ENCODE measurements around the gene BST1.
"Not testable (repeated sequence)": the region's sequence is repeated elsewhere in the genome, so short reads cannot be mapped to it uniquely, and the experiment has no call there.

Gene BST1

DNA sequence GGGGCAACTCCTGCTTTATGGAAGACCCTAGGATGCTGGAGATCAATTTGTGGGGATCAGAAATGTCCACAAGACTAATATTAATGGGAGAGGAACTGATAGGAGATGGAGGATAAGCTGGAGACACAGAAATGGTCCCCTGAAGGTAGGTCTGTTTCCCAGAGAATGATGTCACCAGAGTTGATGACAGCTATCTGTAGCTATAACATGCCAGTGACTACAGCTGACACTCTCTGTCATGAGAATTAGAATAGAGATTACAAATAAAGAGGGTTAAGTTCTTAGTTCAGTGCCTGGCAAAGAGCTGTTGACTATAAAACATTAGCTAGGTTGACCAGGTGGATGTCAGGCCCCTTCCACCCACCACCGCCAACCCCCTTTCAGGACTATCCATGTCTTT, 9.3 kb downstream of the BST1 start:
- DNase-seq (ENCODE audit: low read depth in 2 of 2): no peak

DNA sequence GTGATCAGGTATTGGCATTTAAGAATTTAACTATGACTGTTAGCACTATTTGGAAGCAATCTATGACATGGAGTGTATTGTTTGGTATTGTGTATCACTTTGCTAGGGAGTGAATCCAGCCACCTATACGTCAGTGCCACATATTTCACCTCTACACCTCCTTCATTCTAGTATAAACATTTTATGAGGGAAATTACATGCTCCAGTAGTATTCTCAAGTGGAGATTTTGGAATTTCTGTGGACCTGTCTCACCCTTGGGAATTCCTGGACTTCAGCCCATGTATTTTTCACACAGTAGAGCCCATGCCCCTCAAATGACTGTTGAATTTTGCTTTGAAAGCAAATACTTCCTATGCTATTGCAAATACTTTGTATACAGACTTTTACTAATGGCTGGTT, 11.3 kb downstream of the BST1 start:
- DNase-seq (ENCODE audit: low read depth in 2 of 2): no peak

DNA sequence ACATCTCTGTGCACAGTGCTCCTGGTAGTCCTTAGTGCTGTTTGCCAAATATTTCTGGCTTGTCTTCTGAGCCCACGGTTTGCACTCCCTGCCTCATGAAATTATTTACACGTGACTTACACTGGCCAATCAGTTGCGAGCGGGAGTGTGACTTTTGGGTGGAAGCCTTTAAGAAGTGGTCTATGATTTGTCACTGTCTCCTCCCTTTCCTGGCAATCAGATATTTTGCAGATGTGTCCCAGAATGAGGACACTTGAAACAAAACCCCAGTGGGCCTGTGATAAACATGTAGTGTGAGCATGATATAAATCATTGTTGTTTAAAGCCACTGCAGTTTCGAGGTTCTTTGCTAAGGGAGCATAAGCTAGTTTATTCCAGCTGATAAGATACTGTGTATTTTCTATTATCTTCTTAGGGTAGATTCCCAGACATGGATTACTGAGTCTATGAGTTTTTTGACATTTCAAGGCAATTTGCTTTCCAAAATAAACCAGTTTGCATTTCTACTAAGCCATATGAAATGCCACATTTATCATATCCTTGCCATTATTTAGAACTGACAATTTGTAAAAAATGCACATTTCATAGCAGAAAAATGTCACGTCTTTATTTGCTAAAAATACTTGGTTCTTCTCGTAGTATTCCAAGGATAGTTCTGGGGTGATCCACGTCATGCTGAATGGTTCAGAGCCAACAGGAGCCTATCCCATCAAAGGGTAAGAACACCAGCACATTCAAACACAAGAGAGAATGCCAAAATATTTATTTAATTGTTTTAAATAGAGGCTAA, 12.0 kb downstream of the BST1 start:
- DNase-seq (ENCODE audit: low read depth in 2 of 2): no peak

DNA sequence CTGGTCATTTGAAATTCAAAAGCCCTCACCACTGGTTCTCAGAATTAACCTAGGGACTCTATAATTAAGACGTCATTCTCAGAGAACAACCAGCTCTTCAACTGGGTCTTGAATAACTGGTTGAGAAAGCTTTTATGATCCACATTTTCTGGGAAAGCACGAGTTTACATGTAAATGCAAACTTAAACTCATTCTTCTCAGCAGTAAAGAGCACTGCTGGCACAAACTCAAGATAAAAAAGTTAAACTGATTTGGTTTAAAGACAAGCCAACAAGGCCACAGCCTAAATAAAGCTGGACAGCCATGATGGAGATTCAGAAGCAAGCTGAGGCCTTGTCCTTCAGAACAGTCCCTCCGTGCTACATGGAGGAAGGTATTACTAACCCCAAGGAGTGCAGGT, 13.2 kb downstream of the BST1 start:
- DNase-seq (ENCODE audit: low read depth in 2 of 2): no peak

DNA sequence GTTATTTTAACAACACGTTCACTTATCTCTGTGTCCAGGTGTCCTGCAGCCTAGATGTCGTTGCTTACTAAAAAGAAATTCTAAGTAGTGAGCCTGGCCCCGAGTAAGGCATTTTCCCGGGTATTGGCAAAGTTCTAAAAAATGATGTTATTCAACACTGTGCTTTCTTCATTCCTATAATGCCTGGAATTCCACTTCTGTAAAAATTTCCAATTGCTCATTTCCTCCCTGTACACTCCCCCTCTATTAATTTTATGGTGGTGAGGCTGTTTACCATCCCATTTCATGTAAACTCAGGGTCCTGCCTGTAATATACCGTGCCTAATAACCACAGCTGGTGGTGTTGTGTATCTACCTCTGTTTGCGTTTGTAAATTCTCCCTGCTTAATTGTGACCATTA, 14.2 kb downstream of the BST1 start:
- no peak for DNase-seq (ENCODE audit: low read depth in 2 of 2)

DNA sequence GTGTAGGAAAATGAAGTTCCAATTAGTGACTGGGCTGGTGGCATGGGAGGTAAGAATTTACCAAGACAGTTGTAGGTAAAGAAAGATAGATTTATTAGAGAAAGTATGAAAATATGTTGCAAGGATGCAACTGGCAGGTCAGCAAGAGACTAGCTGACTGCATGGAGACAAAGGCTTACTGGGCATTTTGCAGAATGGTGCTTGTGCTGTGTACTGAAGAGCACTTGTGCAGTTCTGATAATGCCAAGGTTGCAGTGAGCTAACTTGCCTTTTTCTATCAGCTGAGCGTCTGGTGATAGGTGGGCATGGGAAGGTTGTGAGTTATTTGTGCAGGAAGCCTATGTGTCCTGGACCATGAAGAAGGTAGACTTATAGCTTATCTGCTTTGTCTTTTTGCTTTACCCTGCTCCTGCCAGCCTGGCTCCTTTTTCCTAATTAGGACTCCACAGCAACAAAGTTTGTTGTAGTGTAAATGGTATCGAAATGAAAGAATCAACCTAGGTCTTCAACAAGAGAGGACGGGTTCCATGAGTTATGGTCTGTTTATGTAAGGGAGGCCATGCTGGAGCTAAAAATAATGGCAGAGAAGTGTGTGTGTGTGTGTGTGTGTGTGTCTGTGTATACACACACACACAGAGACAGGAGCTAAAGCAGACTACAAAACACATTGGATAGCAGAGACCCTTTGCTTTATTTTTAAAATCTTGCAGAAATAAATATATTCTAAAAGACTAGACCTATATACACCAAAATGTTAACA, 15.0 kb downstream of the BST1 start:
- no peak for DNase-seq (ENCODE audit: low read depth in 2 of 2)

DNA sequence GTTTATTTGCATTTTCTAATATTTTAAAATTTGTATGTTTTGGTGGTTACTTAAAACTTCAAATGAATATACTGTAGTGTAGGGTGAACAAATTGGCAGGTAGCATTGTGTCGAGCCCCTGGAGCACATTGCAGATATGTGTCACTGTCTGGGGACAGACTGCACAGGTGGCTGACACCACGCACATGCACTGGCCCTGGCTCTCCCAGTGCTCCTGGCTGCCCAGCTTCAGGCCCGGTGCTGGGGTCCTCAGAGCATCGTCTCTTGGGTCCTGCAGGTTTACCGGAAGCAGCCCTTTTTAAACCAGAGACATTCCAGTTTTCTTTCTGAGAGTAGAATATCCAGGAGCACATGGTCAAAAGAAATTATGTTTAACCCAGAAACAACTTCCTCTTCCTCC, 15.6 kb downstream of the BST1 start:
- DNase-seq (ENCODE audit: low read depth in 2 of 2): no peak

DNA sequence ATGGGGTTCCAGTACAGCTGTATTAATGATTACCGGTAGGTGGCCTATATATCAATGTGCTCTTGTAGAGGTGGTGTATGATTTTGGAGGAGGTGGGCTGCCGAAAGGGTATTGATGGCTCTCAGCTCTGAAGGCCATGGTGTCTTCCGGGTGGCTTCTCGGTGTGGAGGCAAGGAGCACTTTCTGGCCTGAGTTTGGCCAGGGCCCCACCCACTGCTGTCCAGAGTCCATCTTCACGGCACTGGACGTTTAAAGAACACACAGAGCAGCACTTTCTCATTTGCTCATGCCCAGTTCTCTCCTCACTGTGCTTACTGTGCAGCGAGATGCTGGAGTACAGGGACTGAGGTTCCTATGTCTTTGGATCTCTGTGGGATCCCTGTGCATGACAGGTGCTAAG, 16.1 kb downstream of the BST1 start:
- no peak for DNase-seq (ENCODE audit: low read depth in 2 of 2)

DNA sequence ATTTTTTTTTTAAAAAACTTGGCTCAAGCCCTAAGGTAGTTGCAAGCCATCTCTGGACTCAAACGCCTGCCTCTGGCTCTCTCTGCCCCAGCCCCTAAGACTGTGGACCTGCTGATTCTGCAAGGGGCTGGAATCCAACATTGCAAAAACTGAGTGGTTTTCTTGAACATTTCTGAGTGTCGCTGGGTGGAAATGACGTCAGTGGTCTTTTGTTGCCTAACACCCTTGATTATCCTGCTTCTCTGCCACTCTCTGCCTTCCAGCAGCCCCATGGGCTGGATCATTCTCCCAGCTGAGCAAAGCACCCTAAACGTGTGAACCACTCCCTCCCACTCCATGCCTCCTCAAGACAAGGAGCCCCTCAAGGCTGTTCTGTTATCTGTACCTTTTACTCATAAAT, 16.6 kb downstream of the BST1 start:
- DNase-seq (ENCODE audit: low read depth in 2 of 2): no peak

DNA sequence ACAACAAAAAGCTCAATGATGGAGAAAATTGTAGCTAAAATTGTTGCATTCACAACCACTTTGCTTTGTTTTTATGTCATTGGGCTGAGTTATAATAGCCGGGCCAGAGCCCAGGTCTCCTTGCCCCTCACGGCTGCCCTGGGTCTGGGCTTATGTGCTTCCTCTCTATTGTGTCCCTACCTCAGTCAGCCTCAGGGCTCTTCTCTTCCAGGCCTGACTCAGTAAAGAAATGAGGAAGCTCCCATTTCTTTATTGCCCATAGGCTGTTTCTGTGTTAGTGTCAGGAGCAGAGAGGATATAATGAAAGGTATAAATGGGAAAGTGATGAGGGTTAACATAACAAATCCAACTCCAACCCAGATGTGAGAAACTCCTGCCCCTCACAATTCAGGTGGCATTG, 18.0 kb downstream of the BST1 start:
- DNase-seq (ENCODE audit: low read depth in 2 of 2): no peak

DNA sequence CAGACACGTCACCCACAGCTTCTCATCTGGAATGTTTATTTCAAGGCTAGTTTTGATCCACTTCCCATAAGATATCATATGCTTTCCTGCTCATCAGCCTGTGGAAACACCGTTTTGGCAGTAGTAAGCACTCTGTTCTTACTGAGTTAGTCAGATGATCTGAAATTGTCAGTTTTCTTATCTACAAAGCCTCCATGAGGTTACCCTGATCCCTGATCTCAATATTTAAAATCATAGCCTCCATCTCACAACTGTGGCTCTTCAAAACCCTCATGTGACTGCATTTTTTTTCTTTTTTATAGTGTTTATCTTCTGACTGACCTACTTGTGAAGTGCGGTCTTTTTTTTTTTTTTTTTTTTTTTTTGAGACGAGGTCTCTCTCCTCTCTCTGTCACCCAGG, 22.7 kb downstream of the BST1 start:
- no peak for DNase-seq (ENCODE audit: low read depth in 2 of 2)

DNA sequence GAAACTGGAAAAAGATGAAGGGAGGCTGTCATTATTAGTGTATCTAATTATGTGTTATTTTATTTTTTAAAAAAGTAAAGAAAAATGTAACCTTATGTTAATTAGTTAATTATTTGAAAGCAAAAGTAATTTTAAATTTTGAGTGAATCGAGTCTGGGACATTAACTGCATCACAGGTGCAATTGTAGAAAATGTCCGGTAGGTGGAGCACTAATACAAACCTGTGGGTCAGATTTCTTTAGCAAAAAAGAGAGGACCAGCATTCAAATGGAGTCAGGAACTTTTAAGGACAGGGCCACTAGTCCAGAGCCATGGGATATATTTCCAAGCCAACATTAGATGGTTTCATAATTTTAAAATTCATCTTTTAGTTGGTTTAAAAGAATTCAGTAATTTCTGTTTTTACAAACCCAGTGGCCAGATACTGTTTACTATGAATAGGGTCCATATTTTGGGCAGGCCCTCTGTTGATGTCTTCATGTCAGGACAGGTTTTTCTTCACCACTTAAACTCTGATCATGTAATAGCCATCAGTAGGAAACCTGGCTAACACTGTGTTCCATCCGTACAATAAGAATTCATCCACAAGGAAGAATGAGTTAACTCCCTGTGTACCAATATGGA, 27.2 kb downstream of the BST1 start:
- no peak for DNase-seq (ENCODE audit: low read depth in 2 of 2)

DNA sequence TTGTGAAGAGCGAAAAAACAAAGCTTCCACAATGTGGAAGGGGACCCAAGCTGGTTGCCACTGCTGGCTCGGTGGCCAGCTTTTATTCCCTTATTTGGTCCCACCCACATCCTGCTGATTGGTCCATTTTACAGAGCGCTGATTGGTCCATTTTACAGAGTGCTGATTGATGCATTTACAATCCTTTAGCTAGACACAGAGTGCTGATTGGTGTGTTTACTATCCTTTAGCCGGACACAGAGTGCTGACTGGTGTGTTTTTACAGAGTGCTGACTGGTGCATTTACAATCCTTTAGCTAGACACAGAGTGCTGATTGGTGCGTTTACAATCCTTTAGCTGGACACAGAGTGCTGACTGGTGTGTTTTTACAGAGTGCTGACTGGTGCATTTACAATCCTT, 30.2 kb downstream of the BST1 start:
- not testable (repeated sequence) for DNase-seq (ENCODE audit: low read depth in 2 of 2)

DNA sequence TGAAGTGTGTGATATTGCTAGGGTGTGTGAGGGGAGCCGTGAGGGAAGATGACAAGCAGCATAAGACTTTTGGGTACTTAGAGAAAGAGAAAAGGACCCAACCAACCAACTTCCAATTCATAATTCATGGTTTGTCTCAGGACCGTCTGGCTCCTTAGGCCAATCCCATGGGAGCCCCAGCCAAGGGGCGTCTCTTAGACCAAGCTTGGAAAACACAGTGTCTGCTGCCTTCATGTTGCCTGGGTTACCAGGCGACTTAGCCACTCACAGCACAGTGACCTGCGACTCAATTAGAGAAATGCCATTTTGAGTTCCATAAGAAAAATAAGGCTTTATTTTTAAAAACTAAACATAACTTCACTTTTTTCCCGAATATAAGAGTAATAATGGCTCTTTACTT, 32.7 kb downstream of the BST1 start:
- no peak for DNase-seq (ENCODE audit: low read depth in 2 of 2)

DNA sequence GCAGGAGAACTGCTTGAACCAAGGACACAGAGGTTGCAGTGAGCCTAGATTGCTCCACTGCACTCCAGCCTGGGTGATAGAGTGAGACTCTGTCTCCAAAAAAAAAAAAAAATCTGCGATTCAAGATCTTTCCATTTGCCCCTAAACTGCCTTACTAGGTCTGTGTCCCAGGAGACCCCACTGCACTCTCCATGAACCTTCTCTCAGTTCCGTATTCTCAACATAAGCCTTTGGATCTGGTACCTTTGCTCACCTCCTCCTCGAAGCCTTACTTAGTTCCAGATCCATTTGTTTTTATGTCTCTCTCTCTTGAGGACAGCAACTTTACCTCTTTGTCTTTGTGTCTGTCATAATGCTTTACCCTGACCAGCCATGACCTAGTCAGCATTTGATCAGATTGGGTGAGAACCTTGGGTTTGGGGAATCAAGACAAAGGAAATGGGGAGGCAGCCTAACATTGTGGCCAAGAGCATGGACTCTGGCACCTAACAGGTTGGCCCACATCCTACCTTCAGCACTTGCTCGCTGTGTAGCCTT, 33.7 kb downstream of the BST1 start:
- DNase-seq (ENCODE audit: low read depth in 2 of 2): no peak

DNA sequence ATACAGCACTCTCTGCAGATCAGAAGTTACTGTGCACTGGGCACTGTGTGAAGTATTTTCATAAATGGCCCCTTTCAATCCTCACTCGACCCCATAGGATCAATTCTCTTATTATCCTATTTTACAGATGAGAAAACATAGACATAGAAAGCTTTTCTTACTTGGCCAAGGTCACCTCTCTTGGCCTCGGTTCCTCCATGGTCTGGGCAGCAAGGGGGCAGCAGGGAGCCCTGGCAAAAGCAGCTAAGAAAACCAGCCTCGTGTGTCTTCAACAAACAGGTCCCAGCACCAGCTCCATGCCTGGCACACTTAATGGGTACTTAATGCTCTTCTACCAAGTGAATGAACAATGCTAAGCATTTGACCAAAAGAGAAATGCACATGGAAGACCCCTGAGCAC, 34.4 kb downstream of the BST1 start:
- DNase-seq (ENCODE audit: low read depth in 2 of 2): no peak

DNA sequence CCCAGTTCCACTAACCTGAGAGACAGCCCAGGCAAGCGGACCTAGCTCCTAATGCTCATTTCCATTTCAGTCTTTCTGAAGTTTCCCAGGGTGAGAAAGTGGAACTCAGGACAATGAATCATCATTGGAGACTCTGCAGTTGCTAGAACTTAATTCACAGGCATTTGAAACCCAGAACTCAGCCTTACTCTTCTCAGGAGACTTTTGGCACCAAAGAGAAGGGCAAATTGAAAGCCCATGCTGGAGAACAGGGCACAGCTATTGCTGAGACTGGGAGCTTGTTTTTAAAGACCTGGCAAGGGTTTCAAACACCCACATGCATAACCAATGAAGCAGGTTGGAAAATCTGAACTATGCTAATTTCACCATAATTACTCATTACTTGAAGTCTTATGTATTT, 36.0 kb downstream of the BST1 start:
- DNase-seq (ENCODE audit: low read depth in 2 of 2): no peak

DNA sequence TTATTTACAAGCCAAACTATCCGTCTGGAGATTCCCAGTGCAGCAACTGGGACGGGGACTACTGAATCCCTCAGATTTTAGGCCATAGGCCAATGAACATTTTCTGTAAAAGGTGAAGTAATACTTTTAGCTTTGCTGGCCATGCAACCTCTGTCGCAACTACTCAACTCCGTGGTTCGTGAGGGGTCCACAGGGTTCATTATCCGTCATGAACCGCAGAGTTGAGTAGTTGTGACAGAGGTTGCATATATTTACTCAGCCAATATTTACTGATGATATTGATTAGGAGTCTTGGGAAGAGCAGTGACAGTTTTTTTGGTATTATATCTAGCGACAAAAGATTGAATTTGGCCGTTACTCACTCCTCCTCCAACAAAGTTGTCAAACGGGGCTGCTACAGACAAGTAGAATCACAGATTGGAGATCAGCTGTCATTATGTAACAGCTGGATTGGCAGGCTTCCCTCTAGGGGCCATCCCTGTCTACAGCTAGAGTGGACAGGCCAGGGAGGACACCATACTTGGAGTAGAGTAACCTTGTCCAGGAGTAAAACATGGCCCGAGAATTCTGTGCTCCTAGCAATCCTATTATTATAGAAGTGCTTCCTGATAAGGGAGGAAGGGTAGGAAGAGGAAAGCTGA, 38.0 kb downstream of the BST1 start:
- DNase-seq (ENCODE audit: low read depth in 2 of 2): no peak

DNA sequence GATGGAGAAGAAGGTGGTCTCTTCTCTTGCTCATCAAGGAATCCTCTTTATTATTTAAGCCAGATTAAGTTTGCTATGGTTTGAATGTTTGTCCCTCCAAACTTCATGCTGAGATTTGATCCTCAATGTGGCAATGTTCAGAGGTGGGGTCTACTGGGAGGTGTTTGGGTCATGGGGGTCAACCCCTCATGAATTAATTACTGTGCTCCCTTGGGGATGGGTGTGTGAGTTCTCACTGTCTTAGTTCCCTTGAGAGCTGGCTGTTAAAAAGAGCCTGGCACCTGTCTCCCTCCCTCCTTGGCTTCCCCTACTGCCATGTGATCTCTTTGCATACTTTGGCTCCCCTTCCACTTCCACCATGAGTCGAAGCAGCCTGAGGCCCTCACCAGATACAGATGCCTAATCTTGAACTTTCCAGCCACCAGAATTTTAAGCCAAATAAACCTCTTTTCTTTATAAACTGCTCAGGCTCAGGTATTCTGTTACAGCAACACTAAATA, 39.3 kb downstream of the BST1 start:
- no peak for DNase-seq (ENCODE audit: low read depth in 2 of 2)

DNA sequence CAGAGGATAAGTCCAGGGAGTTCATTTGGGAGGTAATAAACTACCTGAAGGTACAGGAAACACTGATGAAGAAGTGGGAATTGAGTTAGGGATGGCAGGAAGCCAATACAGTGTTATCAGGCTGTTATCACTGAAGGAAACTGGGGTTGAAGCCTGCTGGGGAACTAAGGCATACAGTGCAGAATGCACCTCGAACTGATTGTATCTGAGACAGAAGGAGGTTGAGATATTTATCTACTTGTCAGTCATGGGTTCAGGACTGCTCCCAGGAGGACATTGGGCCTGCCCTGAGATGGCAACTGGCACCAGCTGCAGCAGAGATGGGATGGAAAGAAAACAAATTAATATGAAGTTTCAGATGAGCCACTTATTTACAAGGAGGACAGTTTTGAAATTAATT, 39.8 kb downstream of the BST1 start:
- no peak for DNase-seq (ENCODE audit: low read depth in 2 of 2)

DNA sequence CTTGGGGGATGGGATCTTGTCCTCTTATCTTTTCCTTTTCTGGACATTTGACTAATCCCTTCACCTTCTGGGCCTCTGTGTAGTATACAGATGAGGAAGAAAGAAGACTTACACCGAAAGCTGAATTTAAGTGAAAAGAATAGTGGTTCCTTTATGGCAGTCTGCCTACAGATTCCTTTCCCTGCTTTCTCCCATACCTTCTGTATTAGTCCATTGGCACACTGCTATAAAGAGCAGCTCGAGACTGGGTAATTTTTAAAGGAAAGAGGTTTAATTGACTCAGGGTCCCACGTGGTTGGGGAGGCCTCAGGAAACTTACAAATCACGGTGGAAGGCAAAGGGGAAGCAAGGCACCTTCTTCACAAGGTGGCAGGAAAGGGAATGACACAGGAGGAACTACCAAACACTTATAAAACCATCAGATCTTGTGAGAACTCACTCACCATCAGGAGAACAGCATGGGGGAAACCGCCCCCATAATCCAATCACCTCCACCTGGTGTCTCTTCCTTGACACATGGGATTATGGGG, 41.2 kb downstream of the BST1 start:
- no peak for DNase-seq (ENCODE audit: low read depth in 2 of 2)

DNA sequence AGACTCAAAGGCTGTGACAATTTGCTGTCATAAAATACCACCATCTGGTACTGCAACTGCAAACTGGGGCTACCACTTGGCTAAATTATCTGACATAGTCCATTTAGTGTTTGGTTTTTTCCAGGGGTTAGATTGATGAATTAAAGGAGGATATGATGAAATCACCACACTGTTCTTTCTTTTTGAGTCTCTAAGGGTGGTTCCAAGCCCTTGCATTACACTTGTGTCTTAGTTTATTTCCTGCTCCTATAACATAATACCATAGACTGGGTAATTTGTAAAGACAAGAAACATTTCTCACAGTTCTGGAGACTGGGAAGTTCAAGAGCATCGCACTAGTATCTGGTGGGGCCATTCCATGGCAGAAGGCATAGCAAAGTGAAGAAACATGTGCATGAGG, 43.2 kb downstream of the BST1 start:
- DNase-seq (ENCODE audit: low read depth in 2 of 2): no peak
